Measurements from ENCODE around the gene HSD11B1. TPM values are rescaled to one million over a fixed set of nuclear protein-coding genes. Genes with fewer than 3 reads are reported as not detected.

Gene HSD11B1
- not detected in 2 replicates for total RNA-seq

GRCh38 chr1:209704584-209704983 lies at the start of gene HSD11B1:
TSS of gene HSD11B1 (plus strand) at chr1:209704846. CDS start at chr1:209704943, 97 bp downstream.

GRCh38 chr1:209674957-209675564 lies 29.6 kb upstream of the HSD11B1 start, which contains the start of gene G0S2:
TSS of gene G0S2 (plus strand) at chr1:209675412. CDS start at chr1:209675685, 273 bp downstream.

GRCh38 chr1:209755926-209756614 lies 51.4 kb downstream of the HSD11B1 start, which contains the start of gene TRAF3IP3:
TSS of gene TRAF3IP3 (plus strand) at chr1:209756053. CDS start at chr1:209760040, 3,987 bp downstream.

Other genes with a start within 250 kb of the HSD11B1 start
- not detected in 2 replicates for gene CAMK1G, start 121.1 kb upstream of the HSD11B1 start, total RNA-seq
- 3.3 and 3.7 TPM in 2 replicates for gene LAMB3, start 52.4 kb upstream of the HSD11B1 start, total RNA-seq
- 0.72 and 4.7 TPM in 2 replicates for gene G0S2, start 29.4 kb upstream of the HSD11B1 start, total RNA-seq
- not detected in 2 replicates for gene TRAF3IP3, start 51.2 kb downstream of the HSD11B1 start, total RNA-seq
- gene C1orf74, start 79.7 kb downstream of the HSD11B1 start, total RNA-seq = 3.2 and 4.6 TPM in 2 replicates
- gene IRF6, start 101.3 kb downstream of the HSD11B1 start, total RNA-seq = 14.1 and 20.8 TPM in 2 replicates
- 16.8 and 18.2 TPM in 2 replicates for gene UTP25, start 123.1 kb downstream of the HSD11B1 start, total RNA-seq
- gene SYT14, start 233.4 kb downstream of the HSD11B1 start, total RNA-seq = 1.2 and 1.4 TPM in 2 replicates

Measured in thoracic aorta endothelial cell (primary cell).